Mesenteric fat pad (tissue), 1 donor: Measurements from ENCODE around the gene SIRT4. TPM values are rescaled to one million over a fixed set of nuclear protein-coding genes. Genes with fewer than 3 reads are reported as not detected.
A peak's percentile ranks its signal among the peaks of the same experiment; 100 is the strongest.

Experiments used
- DNase-seq: peaks from one replicate; pipeline ENCODE4 v3.0.0-alpha.2; 2020; ENCODE audit warnings: low spot score
- total RNA-seq: library from RNA; stranded (reverse); fragmentation: NEBNext Ultra II Directional; extraction: Animal tissue kit (Norgen Biotek cat#: 25700); gene quantifications from one replicate; pipeline ENCODE4 v1.2.1, GENCODE V29; 2021
- donor health status: DM: yes; HTN: yes; CAD: no.

SIRT4 gene
- total RNA-seq, 1 donor from 2014 or later = 1.6 TPM

- no peak for DNase-seq
These were observed 23.7 kb upstream of the SIRT4 start for GRCh38 chr12:120278137-120279069.

GRCh38 chr12:120283318-120283717 is 18.8 kb upstream of the SIRT4 start:
- DNase-seq = no peak

GRCh38 chr12:120284381-120284780 is 17.7 kb upstream of the SIRT4 start:
- no peak for DNase-seq

- DNase-seq = no peak
These were observed 15.2 kb upstream of the SIRT4 start for GRCh38 chr12:120286768-120287490.

- DNase-seq = no peak
These were observed 14.6 kb upstream of the SIRT4 start for GRCh38 chr12:120287491-120287890.

GRCh38 chr12:120290609-120291305 is 11.4 kb upstream of the SIRT4 start:
- no peak for DNase-seq

GRCh38 chr12:120292411-120292660 is 9.8 kb upstream of the SIRT4 start:
- DNase-seq = no peak

- DNase-seq = no peak
These were observed 9.2 kb upstream of the SIRT4 start, which contains the start of gene RNU4-1 for GRCh38 chr12:120292661-120293531. Gene RNU4-1, minus strand, starts transcription at chr12:120293237.

GRCh38 chr12:120314220-120314619 is 12.1 kb downstream of the SIRT4 start:
- DNase-seq = no peak

GRCh38 chr12:120316798-120317223 is 14.7 kb downstream of the SIRT4 start:
- no peak for DNase-seq

GRCh38 chr12:120317224-120318105 is 15.3 kb downstream of the SIRT4 start:
- peak; percentile 99 for DNase-seq

- no peak for DNase-seq
These were observed 19.5 kb downstream of the SIRT4 start for GRCh38 chr12:120321382-120322202.

GRCh38 chr12:120323772-120324171 is 21.7 kb downstream of the SIRT4 start:
- no peak for DNase-seq

GRCh38 chr12:120324841-120325417 is 22.8 kb downstream of the SIRT4 start:
- no peak for DNase-seq

- no peak for DNase-seq
These were observed 25.5 kb downstream of the SIRT4 start, which contains the start of gene PLA2G1B for GRCh38 chr12:120327593-120327992. Gene PLA2G1B, minus strand, starts transcription at chr12:120327779. Its CDS starts 26 bp downstream, at chr12:120327753.

GRCh38 chr12:120328228-120328627 is 26.1 kb downstream of the SIRT4 start:
- no peak for DNase-seq

GRCh38 chr12:120331390-120331789 is 29.3 kb downstream of the SIRT4 start:
- DNase-seq = no peak

- DNase-seq = no peak
These were observed 29.9 kb downstream of the SIRT4 start for GRCh38 chr12:120332041-120332440.
